Measurements from ENCODE around the gene ALPK3. TPM values are rescaled to one million over a fixed set of nuclear protein-coding genes. Genes with fewer than 3 reads are reported as not detected.
A peak's percentile ranks its signal among the peaks of the same experiment; 100 is the strongest.

The ALPK3 gene
- total and polyA plus RNA-seq, 9 of the 15 experiments (the other 6 are each of a cell fraction or from before 2014, with no cell fraction given): 0.04 to 1.0 (median 0.07) TPM; not detected in 2

DNA sequence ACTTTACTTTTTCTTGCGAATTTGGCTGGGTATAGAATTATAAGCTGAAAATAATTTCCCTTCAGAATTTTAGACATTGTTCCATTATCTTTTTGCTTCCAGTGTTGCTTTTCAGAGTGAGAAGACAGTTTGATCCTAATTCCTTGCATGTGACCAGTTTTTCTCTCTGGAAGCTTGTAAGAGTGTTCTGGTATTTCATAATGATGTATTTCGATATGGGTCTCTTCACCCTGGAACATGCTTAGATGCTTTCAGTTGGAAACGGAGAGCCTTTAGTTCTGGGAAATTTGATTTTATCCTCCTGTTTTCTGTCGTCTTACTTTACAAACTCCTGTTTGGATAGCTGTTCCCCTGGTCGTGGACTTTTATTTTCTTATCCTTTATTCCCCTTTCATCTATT, 13.9 kb downstream of the ALPK3 start:
- DNase-seq (ENCODE audit: extremely low read depth in 1 of 4, low spot score in 3 of 4) (no peak), FAIRE-seq (no peak), ATAC-seq (no peak)
- Histone ChIP-seq H3K4me3 (no peak overlapping the region), H3K4me1 (replicated peaks in 1 of 2; ENCODE audit: control insufficient read depth in 2 of 2, insufficient read depth in 2 of 2, low read length in 2 of 2) (peaks cover 10 to 27% of the 10 kb centered on the region in 2 experiments; a peak in 3 of 5 replicates), H3K27me3 (ENCODE audit: control insufficient read depth in 2 of 2, insufficient read depth in 2 of 2, low read length in 2 of 2) (no peaks in the 10 kb centered on the region; a peak in 1 of 5 replicates), H3K27ac (ENCODE audit: extremely low read depth, low read depth, low read length) (no peak overlapping the region), H2AFZ (ENCODE audit: low read depth, low read length) (no peak overlapping the region; the same call in 1 of the 2 replicates), H3K4me2 (ENCODE audit: insufficient read depth, low read length) (no peak overlapping the region), H4K20me1 (replicated peaks; ENCODE audit: control insufficient read depth, insufficient read depth, low read length) (no peaks in the 10 kb centered on the region), H3K79me2 (ENCODE audit: control insufficient read depth, insufficient read depth, low read length) (no peaks in the 10 kb centered on the region), H3K36me3 (ENCODE audit: control insufficient read depth, insufficient read depth, low read length) (no peaks in the 10 kb centered on the region), H3K9ac (ENCODE audit: insufficient read depth in 1 of 2, low read depth in 2 of 2, low read length in 2 of 2) (no peak overlapping the region), H3K9me3 (replicated peaks; ENCODE audit: control insufficient read depth, insufficient read depth, low read depth, low read length) (no peaks in the 10 kb centered on the region), H3K9me1 (ENCODE audit: control insufficient read depth, insufficient read depth, low read length) (no peaks in the 10 kb centered on the region)
- in situ Hi-C loops (cut with MboI): no loop called here
- POLR2A ChIA-PET: interaction anchor here (0.8 to 1.7 kb wide), 4 partner anchors 9 to 13 kb away, joined by 3 to 5 read pairs (median 4); no protein-coding TSS in a partner anchor
- no TSS peak for BruUV-seq (replicated peaks)
- CTCF ChIA-PET (ENCODE audit: low intra/inter-chr PET ratio): interaction anchor here (0.7 kb wide), 1 partner anchor 46 kb away, joined by 3 read pairs; no protein-coding TSS in a partner anchor
- intact Hi-C loops (cut with micrococcal nuclease): no loop called here
- TF ChIP-seq, protein P1, sequence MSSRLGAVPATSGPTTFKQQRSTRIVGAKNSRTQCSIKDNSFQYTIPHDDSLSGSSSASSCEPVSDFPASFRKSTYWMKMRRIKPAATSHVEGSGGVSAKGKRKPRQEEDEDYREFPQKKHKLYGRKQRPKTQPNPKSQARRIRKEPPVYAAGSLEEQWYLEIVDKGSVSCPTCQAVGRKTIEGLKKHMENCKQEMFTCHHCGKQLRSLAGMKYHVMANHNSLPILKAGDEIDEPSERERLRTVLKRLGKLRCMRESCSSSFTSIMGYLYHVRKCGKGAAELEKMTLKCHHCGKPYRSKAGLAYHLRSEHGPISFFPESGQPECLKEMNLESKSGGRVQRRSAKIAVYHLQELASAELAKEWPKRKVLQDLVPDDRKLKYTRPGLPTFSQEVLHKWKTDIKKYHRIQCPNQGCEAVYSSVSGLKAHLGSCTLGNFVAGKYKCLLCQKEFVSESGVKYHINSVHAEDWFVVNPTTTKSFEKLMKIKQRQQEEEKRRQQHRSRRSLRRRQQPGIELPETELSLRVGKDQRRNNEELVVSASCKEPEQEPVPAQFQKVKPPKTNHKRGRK (tag; IDR thresholded peaks at IDR 0.05): 0 out of 2 replicates have a peak, but pooled peaks have one; percentile 29
- no peak for TF ChIP-seq SAFB (IDR thresholded peaks at IDR 0.05; ENCODE audit: borderline replicate concordance, low read depth, low read length)
- 20% methylated on average over 5 of the region's 5 CpGs for WGBS (ENCODE audit: insufficient coverage, low coverage, missing lambda C conversion rate)

DNA sequence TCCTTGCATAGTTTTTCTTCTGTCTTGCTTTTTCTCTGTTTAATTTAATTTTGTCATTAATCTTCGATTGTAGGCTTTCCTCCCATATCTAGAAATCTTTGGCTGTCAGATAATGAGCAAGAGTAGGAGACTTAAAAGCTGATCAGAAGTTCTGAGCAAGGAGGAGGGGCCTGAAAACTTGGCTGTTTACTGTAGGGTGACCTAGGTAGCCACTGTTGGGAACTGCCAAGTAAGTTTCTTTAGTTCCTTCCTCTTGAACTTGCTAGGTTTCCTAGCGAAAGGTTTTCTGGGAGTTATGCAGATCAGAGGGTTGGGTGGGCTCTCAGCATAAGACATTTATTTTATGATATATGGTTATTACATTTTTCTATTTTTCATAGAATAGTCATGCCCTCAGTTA, 14.5 kb downstream of the ALPK3 start:
- intact Hi-C loops (cut with micrococcal nuclease): no loop called here
- Histone ChIP-seq H3K27me3 (ENCODE audit: control insufficient read depth in 2 of 2, insufficient read depth in 2 of 2, low read length in 2 of 2) (no peaks in the 10 kb centered on the region; a peak in 1 of 5 replicates), H3K9ac (ENCODE audit: insufficient read depth in 1 of 2, low read depth in 2 of 2, low read length in 2 of 2) (no peak overlapping the region), H3K4me3 (no peak overlapping the region), H3K4me2 (ENCODE audit: insufficient read depth, low read length) (no peak overlapping the region), H3K27ac (ENCODE audit: extremely low read depth, low read depth, low read length) (no peak overlapping the region), H3K4me1 (replicated peaks in 1 of 2; ENCODE audit: control insufficient read depth in 2 of 2, insufficient read depth in 2 of 2, low read length in 2 of 2) (peaks cover 10 to 23% of the 10 kb centered on the region in 2 experiments; a peak in 3 of 5 replicates), H2AFZ (ENCODE audit: low read depth, low read length) (peak overlapping the region; percentile 47), H4K20me1 (replicated peaks; ENCODE audit: control insufficient read depth, insufficient read depth, low read length) (no peaks in the 10 kb centered on the region), H3K9me3 (replicated peaks; ENCODE audit: control insufficient read depth, insufficient read depth, low read depth, low read length) (no peaks in the 10 kb centered on the region), H3K36me3 (ENCODE audit: control insufficient read depth, insufficient read depth, low read length) (no peaks in the 10 kb centered on the region), H3K79me2 (ENCODE audit: control insufficient read depth, insufficient read depth, low read length) (no peaks in the 10 kb centered on the region), H3K9me1 (ENCODE audit: control insufficient read depth, insufficient read depth, low read length) (no peaks in the 10 kb centered on the region)
- TF ChIP-seq ZNF316 (IDR thresholded peaks at IDR 0.05): no peak
- in situ Hi-C loops (cut with MboI): no loop called here
- ChIA-PET CTCF (ENCODE audit: low intra/inter-chr PET ratio) (interaction anchor here (0.7 kb wide), 1 partner anchor 45 kb away, joined by 3 read pairs; no protein-coding TSS in a partner anchor), POLR2A (interaction anchor here (0.8 to 1.7 kb wide), 4 partner anchors 9 to 13 kb away, joined by 3 to 5 read pairs (median 4); no protein-coding TSS in a partner anchor)
- no peak for ATAC-seq
- BruUV-seq (replicated peaks): no TSS peak
- WGBS (ENCODE audit: insufficient coverage, low coverage, missing lambda C conversion rate): 7% methylated on average over 2 of the region's 2 CpGs
- no peak for DNase-seq (ENCODE audit: extremely low read depth in 1 of 4, low spot score in 3 of 4)
- FAIRE-seq: no peak

All from K562 (cell line).